ENCODE results near the gene SPANXB1. TPM values are rescaled to one million over a fixed set of nuclear protein-coding genes. Genes with fewer than 3 reads are reported as not detected.
"Not testable (repeated sequence)": the region's sequence is repeated elsewhere in the genome, so short reads cannot be mapped to it uniquely, and the experiment has no call there.

SPANXB1 gene
- total and polyA plus RNA-seq, 10 donors, result not detected

GRCh38 chrX:140983730-140984129, 18.7 kb upstream of the SPANXB1 start:
- TF ChIP-seq POLR2AphosphoS5 (IDR thresholded peaks at IDR 0.05) (no peak), CTCF (IDR thresholded peaks at IDR 0.05 in 8 of 11, conservative IDR thresholded peaks at IDR 0.05 in 3 of 11) (no peak), POLR2A (IDR thresholded peaks at IDR 0.05) (no peak)
- no peaks in the 10 kb centered on the region for H3K36me3 ChIP-seq
- intact Hi-C loops (cut with DNase I; ENCODE audit: low total_unique reads), result no loop called here
- H3K27ac ChIP-seq, result no peak overlapping the region
- no peaks in the 10 kb centered on the region for H3K27me3 ChIP-seq (replicated peaks in 1 of 7)
- no peaks in the 10 kb centered on the region for H3K4me1 ChIP-seq
- WGBS, 5 donors, result 58 to 69% (median 64%) methylated on average over 1 of the region's 1 CpG
- H3K9me3 ChIP-seq, result no peaks in the 10 kb centered on the region
- no peak for DNase-seq
- no peak overlapping the region for H3K4me3 ChIP-seq

- intact Hi-C loops (cut with DNase I; ENCODE audit: low total_unique reads); H3K27ac ChIP-seq: not testable (repeated sequence)
- WGBS, 5 donors, result 53 to 86% (median 68%) methylated on average over 3 to 5 of the region's 6 CpGs
These were observed 2.8 kb downstream of the SPANXB1 start for GRCh38 chrX:141005243-141005642.

GRCh38 chrX:141044246-141044645, 41.9 kb downstream of the SPANXB1 start:
- H3K4me1 ChIP-seq; intact Hi-C loops (cut with DNase I; ENCODE audit: low total_unique reads); H3K27ac ChIP-seq; H3K27me3 ChIP-seq (replicated peaks in 1 of 7); H3K4me3 ChIP-seq; H3K36me3 ChIP-seq; H3K9me3 ChIP-seq: not testable (repeated sequence)
- WGBS, 5 donors, result 74 to 100% (median 91%) methylated on average over 1 to 9 of the region's 14 CpGs
- DNase-seq, result peak; percentile 43

More at GRCh38 chrX:141005243-141005642, 2.8 kb downstream of the SPANXB1 start:
- not testable (repeated sequence) for H3K36me3 ChIP-seq; H3K27me3 ChIP-seq (replicated peaks in 1 of 7); H3K4me3 ChIP-seq; H3K4me1 ChIP-seq; H3K9me3 ChIP-seq
- DNase-seq, result peak; percentile 67

- H3K27ac ChIP-seq; intact Hi-C loops (cut with DNase I; ENCODE audit: low total_unique reads); DNase-seq; H3K4me3 ChIP-seq; H3K36me3 ChIP-seq; H3K27me3 ChIP-seq (replicated peaks in 1 of 7); H3K9me3 ChIP-seq; H3K4me1 ChIP-seq: not testable (repeated sequence)
- 84 to 96% (median 86%) methylated on average over 2 to 3 of the region's 3 CpGs for WGBS, 5 donors
These were observed 47.5 kb downstream of the SPANXB1 start for GRCh38 chrX:141049878-141050277.

- H3K36me3 ChIP-seq; H3K4me1 ChIP-seq; H3K27ac ChIP-seq; H3K27me3 ChIP-seq (replicated peaks in 1 of 7); DNase-seq; H3K9me3 ChIP-seq; H3K4me3 ChIP-seq; intact Hi-C loops (cut with DNase I; ENCODE audit: low total_unique reads): not testable (repeated sequence)
- whole genome bisulfite sequencing, 5 donors, result 11 to 76% (median 51%) methylated on average over 3 to 5 of the region's 5 CpGs
These were observed 49.7 kb downstream of the SPANXB1 start for GRCh38 chrX:141052098-141052497.

Other genes starting within 250 kb of the SPANXB1 start
- gene LDOC1, start 174.5 kb downstream of the SPANXB1 start, total RNA-seq, result 10 to 100 TPM in 3 of 7 donors, 1 to 10 TPM in 4; 3.7 to 17.3 (median 10.0) TPM
- gene LDOC1, start 174.5 kb downstream of the SPANXB1 start, polyA plus RNA-seq, result 10 to 100 TPM; 11.4 to 19.9 (median 12.1) TPM
- gene SPANXC, start 239.9 kb downstream of the SPANXB1 start, total RNA-seq, result not detected
- gene SPANXC, start 239.9 kb downstream of the SPANXB1 start, polyA plus RNA-seq, result not detected

Measured in spleen (tissue), 11 donors.